ENCODE measurements around the gene CUL2.
"Not testable (repeated sequence)": the region's sequence is repeated elsewhere in the genome, so short reads cannot be mapped to it uniquely, and the experiment has no call there.

The CUL2 gene

GRCh38 chr10:34973757-34974156, 116.4 kb downstream of the CUL2 start:
- DNase-seq: not testable (repeated sequence)

GRCh38 chr10:34973121-34973520, 117.0 kb downstream of the CUL2 start:
- not testable (repeated sequence) for DNase-seq

- not testable (repeated sequence) for DNase-seq
Measured at GRCh38 chr10:34972591-34972990, 117.5 kb downstream of the CUL2 start.

GRCh38 chr10:34971606-34972334, 118.4 kb downstream of the CUL2 start:
- DNase-seq: not testable (repeated sequence)

GRCh38 chr10:34969171-34969570, 121.0 kb downstream of the CUL2 start:
- DNase-seq: no peak

GRCh38 chr10:34967335-34967880, 122.7 kb downstream of the CUL2 start:
- no peak for DNase-seq

GRCh38 chr10:34966451-34966850, 123.7 kb downstream of the CUL2 start:
- no peak for DNase-seq

GRCh38 chr10:34966040-34966439, 124.1 kb downstream of the CUL2 start:
- no peak for DNase-seq

GRCh38 chr10:34964166-34964800, 125.9 kb downstream of the CUL2 start:
- no peak for DNase-seq

GRCh38 chr10:34962866-34963265, 127.3 kb downstream of the CUL2 start:
- no peak for DNase-seq

GRCh38 chr10:34960983-34961382, 129.2 kb downstream of the CUL2 start:
- no peak for DNase-seq

GRCh38 chr10:34959786-34960185, 130.4 kb downstream of the CUL2 start:
- no peak for DNase-seq

GRCh38 chr10:34959321-34959720, 130.8 kb downstream of the CUL2 start:
- DNase-seq: no peak
